Stimulated activated CD8-positive, alpha-beta memory T cell treated with anti-CD3 and anti-CD28 coated beads, Interleukin-12 subunit alpha, Interleukin-12 subunit beta, amount 100 ng/mL, for 4 hours (primary cell): Measurements from ENCODE around the gene LCORL.
A peak's percentile ranks its signal among the peaks of the same experiment; 100 is the strongest.
"Not testable (repeated sequence)": the region's sequence is repeated elsewhere in the genome, so short reads cannot be mapped to it uniquely, and the experiment has no call there.

Experiments used
- DNase-seq: peaks from one replicate; pipeline ENCODE4 v3.0.0-alpha.2; 2020; ENCODE audit warnings: low read depth

The LCORL gene

DNA sequence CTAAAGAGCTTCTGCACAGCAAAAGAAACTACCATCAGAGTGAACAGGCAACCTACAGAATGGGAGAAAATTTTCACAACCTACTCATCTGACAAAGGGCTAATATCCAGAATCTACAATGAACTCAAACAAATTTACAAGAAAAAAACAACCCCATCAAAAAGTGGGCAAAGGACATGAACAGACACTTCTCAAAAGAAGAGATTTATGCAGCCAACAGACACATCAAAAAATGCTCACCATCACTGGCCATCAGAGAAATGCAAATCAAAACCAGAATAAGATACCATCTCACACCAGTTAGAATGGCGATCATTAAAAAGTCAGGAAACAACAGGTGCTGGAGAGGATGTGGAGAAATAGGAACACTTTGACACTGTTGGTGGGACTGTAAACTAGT is 171.3 kb downstream of the LCORL start:
- not testable (repeated sequence) for DNase-seq

- DNase-seq, result no peak
Measured at GRCh38 chr4:17846266-17846665, 175.3 kb downstream of the LCORL start.

DNA sequence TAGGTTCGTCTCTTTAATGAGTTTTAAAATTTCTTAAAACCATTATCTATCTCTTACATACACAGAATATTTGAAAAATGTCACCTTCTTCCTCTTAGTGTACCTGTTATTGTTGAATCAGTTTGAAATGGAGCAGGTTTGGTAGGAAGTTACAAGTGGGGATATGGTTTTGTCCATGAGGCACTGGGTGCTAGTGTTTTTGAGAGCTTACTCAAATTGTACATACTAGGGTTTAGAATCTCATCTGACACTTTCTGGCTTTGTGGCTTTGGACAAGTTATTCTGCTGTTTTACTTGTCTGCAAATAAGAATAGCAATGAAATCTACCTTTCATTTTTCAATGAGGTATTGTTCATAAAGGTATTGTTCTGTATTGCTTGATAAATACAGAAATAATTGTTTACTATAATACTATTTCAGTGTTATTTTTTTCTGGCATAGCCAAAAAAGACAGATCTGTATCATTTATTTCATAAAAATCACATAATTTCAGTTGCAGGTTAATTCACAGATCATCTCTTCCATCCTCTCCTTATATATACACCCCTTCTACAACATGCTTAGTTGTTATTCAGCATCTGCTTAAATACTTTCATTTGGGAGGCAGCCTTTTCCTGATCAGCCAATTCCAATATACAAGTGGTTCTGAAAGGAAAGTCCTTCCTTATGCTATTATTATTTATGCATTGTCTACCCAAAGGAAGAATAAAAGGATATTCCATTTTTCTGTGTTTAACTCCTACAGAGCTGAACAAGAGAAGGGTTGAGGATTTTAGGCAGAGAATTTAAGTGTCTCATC is 197.5 kb downstream of the LCORL start:
- no peak for DNase-seq

DNA sequence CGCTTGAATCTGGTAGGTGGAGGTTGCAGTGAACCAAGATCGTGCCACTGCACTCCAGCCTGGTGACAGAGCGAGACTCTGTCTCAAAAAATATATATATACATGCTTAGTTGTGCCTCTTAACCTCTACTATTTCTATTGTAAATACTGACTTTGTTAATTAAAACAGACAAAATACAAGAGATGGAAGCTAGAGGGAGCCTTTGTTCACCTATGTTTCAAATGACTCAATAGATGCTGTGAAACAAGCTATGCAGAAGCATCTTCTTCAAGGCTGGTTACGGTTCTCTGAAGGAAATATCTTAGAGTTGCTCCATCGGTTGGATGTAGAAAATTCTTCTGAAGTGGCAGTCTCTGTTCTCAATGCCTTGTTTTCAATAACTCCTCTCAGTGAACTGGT is 204.5 kb downstream of the LCORL start:
- no peak for DNase-seq

DNA sequence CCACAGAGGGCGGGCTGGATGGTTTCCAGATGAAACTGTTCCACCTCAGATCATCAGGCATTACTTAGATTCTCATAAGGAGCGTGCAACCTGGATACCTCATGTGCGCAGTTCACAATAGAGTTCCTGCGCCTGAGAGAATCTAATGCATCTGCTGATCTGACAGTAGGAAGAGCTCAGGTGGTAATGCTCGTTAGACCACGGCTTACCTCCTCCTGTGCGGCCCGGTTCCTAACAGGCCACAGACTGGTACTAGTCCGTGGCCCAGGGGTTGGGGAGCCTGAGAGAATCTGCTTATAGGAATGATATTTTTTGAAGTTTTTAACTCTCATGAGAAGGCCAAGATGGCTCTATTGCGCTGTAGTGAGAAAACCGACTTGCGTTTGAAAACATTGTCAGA is 205.4 kb downstream of the LCORL start:
- DNase-seq, result no peak

GRCh38 chr4:17814140-17814539 is 207.4 kb downstream of the LCORL start:
- no peak for DNase-seq

- DNase-seq, result no peak
Measured at GRCh38 chr4:17812801-17813200, 208.8 kb downstream of the LCORL start.

DNA sequence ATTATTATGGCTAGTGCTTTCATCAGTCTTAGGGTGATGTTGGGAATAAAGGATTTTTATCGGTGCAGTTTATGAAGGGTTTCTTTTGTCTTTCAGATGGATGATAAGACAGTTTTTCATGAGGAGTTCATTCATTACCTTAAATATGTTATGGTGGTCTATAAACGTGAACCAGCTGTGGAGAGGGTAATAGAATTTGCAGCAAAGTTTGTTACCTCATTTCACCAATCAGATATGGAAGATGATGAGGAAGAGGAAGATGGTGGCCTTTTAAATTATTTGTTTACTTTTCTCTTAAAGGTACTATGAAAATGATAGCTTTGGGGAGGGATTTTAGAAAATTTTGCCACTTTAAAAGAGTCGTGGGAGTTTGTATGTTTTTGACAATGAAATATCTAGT is 209.4 kb downstream of the LCORL start:
- no peak for DNase-seq

GRCh38 chr4:17811078-17811603 is 210.4 kb downstream of the LCORL start:
- no peak for DNase-seq

DNA sequence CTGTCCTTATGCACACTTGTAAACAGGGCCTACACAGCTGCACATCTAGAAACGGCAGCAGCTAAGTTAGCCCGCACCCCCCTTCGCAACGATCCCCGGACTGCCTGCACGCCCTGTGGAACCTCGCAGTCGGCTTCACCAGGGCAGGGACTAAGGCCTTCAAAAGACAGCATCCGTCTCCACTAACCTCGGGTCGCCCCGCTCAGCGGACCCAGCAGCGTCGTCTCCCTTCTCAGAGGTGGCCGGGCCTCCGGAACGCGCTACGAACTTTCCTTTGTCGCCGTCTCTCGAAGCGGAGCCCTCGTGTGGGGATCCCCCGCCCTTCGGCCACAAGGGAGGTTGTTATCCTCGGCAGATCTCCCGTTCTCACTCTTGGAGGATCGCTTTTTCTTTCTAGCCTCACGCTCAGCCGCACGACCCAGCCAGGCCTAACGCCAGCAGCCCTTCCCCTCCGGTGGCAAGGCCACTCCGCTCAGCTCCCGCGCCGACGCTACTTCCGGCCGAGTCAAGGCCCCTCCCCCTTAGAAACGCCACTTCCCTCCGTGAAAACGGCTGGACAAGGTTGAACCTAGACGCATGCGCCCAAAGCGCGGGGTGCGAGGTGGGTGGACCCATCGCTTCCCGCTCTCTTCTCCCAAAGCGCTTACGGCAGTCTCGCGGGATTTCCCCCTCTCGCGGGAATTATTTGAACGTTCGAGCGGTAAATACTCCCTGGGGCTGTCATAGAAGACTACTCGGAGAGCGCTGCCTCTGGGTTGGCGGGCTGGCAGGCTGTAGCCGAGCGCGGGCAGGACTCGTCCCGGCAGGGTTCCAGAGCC is 211.1 kb downstream of the LCORL start, which contains the start of the genes DCAF16 and NCAPG:
Gene DCAF16, minus strand, starts transcription at position 498 of the 818 bp plus-strand sequence. CDS start 6,616 bp downstream, outside the sequence.
Gene NCAPG, plus strand, starts transcription at position 720 of the 818 bp plus-strand sequence. CDS start 99 bp downstream, outside the sequence.
- DNase-seq, result peak; percentile 98

- DNase-seq, result no peak
Measured at GRCh38 chr4:17809667-17810066, 211.9 kb downstream of the LCORL start.

DNA sequence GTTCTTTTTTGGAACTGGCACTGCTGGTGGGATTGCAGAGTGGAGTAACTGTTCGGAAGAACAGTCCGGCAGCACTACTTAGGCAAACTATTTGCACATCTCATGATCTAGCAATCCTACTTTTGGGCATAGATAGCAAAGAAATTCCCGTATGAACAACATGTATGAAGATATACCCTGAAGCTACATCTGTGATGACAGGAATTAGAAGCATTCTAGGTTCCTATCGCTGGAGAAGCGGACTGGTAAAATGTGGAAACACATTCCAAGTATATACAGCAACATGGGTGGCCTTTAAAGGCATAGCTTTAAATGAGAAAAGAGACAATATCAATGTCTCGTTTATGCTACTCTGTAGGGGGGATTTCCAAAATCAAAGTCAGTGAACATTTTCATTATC is 214.1 kb downstream of the LCORL start:
- no peak for DNase-seq

DNA sequence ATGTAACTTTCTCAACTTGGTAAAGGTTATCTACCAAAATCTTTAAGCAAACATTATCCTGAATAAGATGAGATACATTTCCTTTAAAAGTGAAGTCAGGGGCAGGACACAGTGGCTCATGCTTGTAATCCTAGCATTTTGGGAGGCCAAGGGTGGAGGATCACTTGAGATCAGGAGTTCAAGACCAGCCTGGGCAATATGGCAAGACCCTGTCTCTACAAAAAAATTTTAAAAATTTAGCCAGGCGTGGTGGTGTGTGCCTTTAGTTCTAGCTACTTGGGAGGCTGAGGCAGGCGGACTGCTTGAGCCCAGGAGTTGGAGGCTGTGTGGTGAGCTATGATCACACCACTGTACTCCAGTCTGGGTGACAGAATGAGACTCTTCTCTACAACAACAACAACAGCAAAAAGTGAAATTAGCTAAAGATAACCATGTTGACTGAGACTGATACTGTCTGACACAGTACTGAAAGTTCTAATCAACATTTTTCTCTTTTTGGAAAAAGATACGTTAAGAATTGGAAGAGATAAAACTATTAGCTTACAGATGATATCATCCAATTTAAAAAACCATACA is 215.9 kb downstream of the LCORL start:
- no peak for DNase-seq

- DNase-seq, result no peak
Measured at GRCh38 chr4:17797808-17798207, 223.7 kb downstream of the LCORL start.

DNA sequence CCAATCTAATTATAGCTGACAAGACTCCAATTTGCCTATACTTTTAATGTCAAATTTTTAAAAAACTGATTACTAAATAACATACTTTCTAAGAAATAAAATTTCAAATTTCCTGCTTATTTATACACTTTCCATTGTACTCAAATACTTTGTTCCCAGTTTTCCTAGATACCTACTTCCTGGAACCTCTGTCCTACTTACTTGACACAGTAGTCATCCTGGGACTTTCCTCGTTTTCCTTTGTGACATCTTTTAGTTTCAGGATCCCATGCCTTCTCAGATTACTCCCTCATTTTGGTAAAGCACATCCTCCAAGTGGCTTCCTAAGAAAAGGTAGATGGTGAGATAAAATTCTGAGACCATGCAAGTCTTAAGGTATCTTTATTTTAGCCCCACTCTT is 226.8 kb downstream of the LCORL start:
- DNase-seq, result no peak
